ENCODE results near the gene THOC2.

The THOC2 gene

DNA sequence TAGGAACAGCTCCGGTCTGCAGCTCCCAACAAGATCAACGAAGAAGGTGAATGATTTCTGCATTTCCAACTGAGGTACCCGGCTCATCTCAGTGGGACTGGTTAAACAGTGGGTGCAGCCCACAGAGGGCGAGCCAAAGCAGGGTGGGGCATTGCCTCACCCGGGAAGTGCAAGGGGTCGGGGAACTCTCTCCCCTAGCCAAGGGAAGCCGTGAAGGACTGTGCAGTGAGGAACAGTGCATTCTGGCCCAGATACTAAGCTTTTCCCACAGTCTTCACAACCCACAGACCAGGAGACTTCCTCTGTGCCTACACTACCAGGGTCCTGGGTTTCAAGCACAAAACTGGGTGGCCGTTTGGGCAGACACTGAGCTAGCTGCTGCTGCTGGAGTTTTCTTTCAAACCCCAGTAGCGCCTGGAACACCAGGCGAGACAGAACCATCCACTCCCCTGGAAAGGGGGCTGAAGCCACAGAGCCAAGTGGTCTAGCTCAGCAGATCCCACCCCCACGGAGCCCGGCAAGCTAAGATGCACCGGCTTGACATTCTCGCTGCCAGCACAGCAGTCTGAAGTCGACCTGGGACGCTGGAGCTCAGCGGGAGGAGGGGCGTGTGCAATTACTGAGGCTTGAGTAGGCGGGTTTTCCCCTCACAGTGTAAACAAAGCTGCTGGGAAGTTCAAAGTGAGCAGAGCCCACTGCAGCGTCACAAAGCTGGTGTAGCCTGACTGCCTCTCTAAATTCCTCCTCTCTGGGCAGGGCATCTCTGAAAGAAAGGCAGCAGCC is 84.6 kb downstream of the THOC2 start:
- peak; percentile 1 for DNase-seq (ENCODE audit: low read depth)
- TF ChIP-seq, protein P1, sequence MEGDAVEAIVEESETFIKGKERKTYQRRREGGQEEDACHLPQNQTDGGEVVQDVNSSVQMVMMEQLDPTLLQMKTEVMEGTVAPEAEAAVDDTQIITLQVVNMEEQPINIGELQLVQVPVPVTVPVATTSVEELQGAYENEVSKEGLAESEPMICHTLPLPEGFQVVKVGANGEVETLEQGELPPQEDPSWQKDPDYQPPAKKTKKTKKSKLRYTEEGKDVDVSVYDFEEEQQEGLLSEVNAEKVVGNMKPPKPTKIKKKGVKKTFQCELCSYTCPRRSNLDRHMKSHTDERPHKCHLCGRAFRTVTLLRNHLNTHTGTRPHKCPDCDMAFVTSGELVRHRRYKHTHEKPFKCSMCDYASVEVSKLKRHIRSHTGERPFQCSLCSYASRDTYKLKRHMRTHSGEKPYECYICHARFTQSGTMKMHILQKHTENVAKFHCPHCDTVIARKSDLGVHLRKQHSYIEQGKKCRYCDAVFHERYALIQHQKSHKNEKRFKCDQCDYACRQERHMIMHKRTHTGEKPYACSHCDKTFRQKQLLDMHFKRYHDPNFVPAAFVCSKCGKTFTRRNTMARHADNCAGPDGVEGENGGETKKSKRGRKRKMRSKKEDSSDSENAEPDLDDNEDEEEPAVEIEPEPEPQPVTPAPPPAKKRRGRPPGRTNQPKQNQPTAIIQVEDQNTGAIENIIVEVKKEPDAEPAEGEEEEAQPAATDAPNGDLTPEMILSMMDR (conservative IDR thresholded peaks at IDR 0.05; ENCODE audit: low read length) = no peak
- H3K4me3 ChIP-seq (ENCODE audit: low read length) = no peak overlapping the region

DNA sequence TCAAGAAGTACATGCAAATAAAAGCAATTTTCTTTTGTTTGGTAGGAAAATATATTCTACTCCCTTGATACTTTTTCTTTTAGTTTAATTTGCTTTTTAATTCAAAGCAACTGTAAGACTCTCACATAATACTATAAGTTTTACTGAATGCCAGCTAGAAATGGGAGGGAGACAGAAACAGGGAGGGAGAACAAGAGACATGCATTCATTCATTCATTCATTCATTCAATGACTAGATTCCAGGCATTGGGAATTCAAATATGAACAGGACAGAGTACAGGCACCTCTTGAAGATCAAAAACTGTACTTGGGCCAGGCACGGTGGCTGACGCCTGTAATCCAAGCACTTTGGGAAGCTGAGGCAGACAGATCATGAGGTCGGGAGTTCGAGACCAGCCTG is 85.6 kb downstream of the THOC2 start:
- H3K4me3 ChIP-seq (ENCODE audit: low read length) = no peak overlapping the region
- TF ChIP-seq, protein P1 (conservative IDR thresholded peaks at IDR 0.05; ENCODE audit: low read length) = no peak
- no peak for DNase-seq (ENCODE audit: low read depth)

DNA sequence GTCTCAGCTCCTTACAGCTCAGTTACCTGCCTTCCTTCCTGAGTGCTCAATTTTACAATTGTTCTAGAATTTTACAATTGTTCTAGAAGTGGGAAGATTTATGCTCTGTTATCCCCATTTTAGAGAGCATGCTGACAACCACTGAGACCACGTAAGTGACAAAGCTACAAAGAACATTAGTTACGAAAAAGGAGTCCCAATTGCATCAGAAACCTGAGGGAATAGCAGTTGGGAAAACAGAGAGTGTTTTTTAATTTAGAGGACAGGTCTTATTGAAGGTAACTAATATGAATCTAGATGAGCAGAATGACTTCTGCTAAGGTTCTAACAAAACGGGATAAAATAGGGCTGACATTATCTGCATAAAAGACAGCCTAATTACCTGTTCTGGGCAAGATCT is 103.3 kb downstream of the THOC2 start:
- H3K4me3 ChIP-seq (ENCODE audit: low read length) = no peak overlapping the region
- TF ChIP-seq, protein P1 (conservative IDR thresholded peaks at IDR 0.05; ENCODE audit: low read length) = no peak
- DNase-seq (ENCODE audit: low read depth) = no peak

DNA sequence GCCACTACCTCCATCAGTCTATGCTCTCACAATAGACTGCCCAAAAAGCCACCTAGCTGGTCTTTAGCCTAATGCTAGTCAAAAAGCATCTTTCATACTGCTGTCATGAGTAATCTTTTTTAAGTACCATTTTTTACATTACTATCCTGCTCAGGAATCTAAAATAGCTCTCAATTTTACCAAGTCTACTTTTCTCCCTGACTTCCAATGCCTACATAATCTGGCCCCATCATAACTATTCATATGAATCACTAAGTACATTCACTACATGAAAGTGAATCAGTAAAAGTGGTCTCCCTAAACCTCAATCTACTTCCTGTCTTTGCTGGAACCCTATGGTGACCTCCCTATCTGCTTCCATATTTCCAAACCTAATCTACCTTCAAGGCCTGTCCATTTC is 105.9 kb downstream of the THOC2 start:
- TF ChIP-seq, protein P1 (conservative IDR thresholded peaks at IDR 0.05; ENCODE audit: low read length) = no peak
- peak; percentile 69 for DNase-seq (ENCODE audit: low read depth)
- no peak overlapping the region for H3K4me3 ChIP-seq (ENCODE audit: low read length)

DNA sequence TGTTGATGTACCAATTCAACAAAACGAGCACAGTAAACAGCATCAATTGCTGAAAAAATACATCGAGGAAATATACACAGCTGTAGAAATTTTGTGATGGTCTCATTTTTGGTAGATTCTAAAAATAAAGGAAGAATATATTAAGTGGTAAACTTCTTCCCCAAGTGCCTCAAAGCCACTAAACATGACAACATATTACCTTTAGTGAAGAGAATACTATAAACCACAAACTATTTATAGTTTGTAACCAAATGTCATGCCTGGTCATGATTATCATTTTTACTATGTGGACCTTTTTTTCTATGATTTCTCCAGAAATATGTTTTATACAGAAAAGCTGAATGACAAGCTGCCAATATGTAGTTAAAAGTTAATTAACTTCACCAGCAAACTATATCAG is 106.9 kb downstream of the THOC2 start:
- no peak overlapping the region for H3K4me3 ChIP-seq (ENCODE audit: low read length)
- TF ChIP-seq, protein P1 (conservative IDR thresholded peaks at IDR 0.05; ENCODE audit: low read length) = no peak
- no peak for DNase-seq (ENCODE audit: low read depth)

DNA sequence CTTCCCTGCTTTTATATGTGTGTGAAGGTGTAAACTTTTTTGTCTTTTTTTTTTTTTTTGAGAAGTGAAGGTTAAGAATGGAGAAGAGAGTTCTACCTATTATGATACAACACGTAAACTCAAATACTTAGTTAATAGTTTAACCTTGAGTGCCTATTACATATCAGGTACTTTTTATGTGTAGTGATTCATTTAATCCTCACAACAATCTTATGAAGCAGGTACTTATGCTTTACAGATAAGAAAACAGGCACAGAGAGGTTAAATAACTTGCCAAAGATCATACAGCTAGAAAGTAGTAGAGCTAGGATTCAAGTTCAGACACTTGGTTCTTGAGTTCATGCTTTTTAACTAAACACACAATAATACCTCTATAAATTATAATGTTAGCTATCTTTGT is 107.4 kb downstream of the THOC2 start:
- TF ChIP-seq, protein P1 (conservative IDR thresholded peaks at IDR 0.05; ENCODE audit: low read length) = no peak
- DNase-seq (ENCODE audit: low read depth) = no peak
- no peak overlapping the region for H3K4me3 ChIP-seq (ENCODE audit: low read length)

DNA sequence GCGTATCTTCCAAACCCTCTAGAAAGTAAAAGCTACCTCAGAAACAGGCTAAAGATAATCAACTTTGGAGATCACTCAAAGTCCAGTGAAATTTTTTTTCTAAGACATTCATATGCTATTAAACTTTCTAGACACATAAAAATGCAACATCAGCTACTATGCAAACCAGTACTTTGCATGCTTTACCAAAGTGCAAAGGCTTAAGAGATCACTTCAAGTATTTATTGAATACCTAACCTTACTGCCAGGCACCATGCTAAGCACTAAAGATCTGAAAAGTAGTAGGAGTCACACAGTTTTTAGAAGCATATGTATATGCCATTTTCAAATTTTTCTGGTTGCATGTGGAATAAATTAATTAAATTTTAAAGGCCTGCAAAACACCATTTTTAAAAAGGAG is 115.8 kb downstream of the THOC2 start:
- H3K4me3 ChIP-seq (ENCODE audit: low read length) = no peak overlapping the region
- no peak for DNase-seq (ENCODE audit: low read depth)
- TF ChIP-seq, protein P1 (conservative IDR thresholded peaks at IDR 0.05; ENCODE audit: low read length) = no peak

All from AG10803 (cell line).